NOMO-1 treated with DMSO at 0.1 percent for 48 hours (cell line): ENCODE results near the gene TXNDC15.
"Not testable (repeated sequence)": the region's sequence is repeated elsewhere in the genome, so short reads cannot be mapped to it uniquely, and the experiment has no call there.

Source experiments
- DNase-seq: peaks from one replicate; lab custom pipeline; 2025; ENCODE audit not compliant: unreplicated experiment; lab: John Stamatoyannopoulos, UW

The TXNDC15 gene

DNA sequence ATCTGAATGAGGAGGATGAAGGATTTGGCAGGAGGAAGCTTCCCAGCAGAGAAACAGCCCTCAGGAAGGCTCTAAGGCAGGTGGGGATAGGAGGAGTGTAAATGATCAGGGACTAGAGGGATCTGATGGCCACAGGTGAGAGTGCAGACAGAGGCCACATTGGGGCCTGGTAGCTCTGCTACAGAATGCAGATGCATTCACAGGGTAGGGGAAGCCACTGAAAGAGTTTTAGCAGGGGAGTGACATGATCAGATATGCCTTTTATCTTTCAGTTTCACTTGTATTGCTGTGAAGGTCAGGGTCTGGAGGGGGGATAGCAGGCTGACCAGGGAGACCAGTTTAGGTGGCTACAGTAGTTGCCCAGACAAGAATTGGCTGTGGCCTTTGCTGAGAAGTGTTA lies 3.0 kb downstream of the TXNDC15 start:
- no peak for DNase-seq

GRCh38 chr5:134878403-134878802 lies 4.2 kb downstream of the TXNDC15 start:
- DNase-seq: no peak

GRCh38 chr5:134879456-134879855 lies 5.3 kb downstream of the TXNDC15 start:
- DNase-seq: no peak

- DNase-seq: not testable (repeated sequence)
These were observed 6.8 kb downstream of the TXNDC15 start for GRCh38 chr5:134880937-134881336.

- DNase-seq: not testable (repeated sequence)
These were observed 7.5 kb downstream of the TXNDC15 start for GRCh38 chr5:134881711-134882110.

DNA sequence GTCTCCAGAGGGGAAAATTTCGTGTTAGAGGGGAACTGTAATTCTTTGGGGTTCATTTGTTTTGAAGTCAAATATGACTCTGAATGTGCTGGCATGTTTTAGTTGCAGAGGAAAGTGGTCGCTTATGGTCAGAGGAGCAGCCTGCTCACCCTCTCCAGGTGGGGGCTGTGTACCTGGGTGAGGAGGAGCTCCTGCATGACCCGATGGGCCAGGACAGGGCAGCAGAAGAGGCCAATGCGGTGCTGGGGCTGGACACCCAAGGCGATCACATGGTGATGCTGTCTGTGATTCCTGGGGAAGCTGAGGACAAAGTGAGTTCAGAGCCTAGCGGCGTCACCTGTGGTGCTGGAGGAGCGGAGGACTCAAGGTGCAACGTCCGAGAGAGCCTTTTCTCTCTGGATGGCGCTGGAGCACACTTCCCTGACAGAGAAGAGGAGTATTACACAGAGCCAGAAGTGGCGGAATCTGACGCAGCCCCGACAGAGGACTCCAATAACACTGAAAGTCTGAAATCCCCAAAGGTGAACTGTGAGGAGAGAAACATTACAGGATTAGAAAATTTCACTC lies 13.5 kb downstream of the TXNDC15 start:
- no peak for DNase-seq

DNA sequence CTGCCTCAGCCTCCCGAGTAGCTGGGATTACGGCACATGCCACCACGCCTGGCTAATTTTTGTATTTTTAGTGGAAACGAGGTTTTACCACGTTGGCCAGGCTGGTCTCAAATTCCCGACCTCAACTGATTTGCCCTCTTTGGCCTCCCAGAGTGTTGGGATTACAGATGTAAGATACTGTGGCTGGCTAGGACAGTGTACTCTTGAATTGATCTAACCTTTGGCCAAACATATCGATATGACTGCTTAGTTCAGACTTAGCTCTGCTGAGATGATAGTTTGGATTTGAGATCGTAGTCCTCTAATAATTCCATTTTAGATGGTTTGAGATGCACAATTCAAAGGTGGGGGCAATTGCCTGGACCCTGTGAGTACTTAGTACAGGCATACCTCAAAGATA lies 15.2 kb downstream of the TXNDC15 start:
- DNase-seq: no peak

DNA sequence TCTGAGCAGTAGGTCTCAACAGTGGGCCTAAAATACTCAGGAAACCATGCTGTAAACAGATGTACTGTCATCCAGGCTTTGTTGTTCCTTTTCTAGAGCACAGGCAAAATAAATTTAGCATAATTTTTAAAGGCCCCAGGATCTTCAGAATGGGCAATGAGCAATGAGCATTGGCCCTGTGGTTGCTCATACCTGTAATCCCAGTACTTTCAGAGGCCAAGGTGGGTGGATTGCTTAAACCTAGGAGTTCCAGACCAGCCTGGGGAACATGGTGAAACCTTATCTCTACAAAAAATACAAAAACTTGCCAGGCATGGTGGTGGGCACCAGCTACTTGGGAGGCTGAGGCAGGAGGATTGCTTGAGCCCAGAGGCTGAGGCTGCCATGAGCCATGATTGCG lies 17.3 kb downstream of the TXNDC15 start:
- no peak for DNase-seq

- DNase-seq: no peak
These were observed 18.1 kb downstream of the TXNDC15 start for GRCh38 chr5:134892282-134892681.

- DNase-seq: no peak
These were observed 18.8 kb downstream of the TXNDC15 start for GRCh38 chr5:134892926-134893325.

DNA sequence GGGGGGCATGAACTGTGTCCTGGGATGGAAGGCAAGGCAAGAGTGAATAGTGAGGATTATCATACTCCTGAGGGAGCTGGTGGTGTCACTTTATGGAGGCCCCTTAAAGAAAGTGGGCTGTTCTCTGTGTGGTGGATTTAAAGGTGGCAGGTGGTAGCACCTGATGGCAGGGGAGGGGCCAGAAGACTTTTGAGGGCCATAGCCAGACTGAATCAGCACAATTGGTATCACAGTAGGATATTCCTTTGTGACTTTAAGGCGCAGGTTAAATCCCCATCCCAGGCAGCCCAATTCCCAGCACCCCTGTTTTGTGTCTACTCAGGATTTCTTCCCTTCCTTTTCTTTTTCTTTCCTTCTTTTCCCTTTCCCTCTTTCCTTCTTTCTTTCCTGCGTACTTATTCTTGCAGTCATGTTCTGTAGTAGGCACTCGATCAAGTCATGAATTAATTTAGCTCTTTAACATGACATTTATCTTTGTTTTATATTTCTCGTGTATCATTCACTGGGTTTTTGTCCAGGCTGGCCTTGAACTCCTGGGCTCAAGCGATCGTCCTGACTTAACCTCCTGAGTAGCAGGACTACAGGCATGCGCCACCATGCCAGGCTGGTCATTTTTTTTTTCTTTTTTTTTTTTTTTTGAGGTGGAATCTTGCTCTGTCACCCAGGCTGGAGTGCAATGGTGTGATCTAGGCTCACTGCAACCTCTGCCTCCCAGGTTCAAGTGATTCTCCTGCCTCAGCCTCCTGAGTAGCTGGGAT lies 19.8 kb downstream of the TXNDC15 start:
- no peak for DNase-seq

DNA sequence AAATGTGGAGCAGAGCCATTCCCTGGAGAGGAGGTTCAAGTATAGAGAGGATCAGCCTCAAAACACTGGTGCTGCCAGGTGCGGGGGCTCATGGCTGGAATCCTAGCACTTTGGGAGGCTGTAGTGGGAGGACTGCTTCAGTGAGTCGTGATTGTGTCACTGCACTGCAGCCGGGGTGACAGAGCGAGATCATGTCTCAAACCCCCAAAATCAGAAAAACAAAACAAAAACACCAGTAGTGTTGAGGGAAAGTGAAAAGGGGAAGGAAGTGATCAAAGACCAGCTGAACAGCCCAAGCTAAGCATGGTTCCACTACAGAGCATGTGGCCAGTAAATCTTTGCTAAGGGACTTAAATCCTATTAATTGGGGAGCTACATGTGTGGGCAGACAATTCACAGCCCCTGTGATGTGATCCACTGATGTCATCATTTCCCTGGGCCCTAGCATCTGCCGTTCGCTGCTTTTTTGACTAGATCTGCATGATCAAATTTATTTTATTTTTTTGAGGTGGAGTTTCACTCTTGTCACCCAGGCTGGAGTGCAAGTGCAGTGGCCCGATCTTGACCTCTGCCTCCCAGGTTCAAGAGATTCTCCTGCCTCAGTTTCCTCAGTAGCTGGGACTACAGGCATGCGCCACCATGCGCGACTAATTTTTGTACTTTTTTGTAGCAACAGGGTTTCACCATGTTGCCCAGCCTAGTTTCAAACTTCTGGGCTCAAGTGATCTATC lies 28.1 kb downstream of the TXNDC15 start:
- DNase-seq: peak; percentile 64

DNA sequence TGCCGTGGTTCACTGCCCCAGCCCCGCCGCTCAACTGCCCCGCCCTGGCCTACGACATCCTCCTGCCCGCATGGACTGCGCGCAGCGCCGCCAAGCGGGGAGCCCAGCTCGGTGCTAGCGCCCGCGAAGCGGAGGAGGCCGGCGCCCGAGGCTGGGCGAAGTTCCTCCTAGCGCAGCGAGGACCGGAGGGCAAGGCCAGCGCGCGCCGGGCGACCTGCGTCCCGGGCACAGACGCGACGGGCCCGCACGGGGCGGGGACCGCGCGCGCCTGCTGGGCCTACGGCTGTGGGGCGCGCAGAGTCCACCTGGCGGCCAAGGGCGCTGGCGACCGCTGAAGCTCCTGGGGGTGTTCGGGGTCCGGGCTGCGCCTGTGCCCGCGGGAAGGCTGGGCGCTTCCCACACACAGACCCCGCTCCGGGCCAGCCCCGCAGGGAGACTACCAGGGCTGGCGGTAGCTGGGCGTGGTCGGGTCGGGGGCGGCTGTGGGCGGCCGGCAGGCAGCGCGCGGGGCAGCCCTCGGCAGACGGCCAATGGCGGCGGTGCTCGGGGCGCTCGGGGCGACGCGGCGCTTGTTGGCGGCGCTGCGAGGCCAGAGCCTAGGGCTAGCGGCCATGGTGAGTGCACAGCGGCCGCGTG lies 30.6 kb downstream of the TXNDC15 start, which contains the start of gene PCBD2:
Gene PCBD2, plus strand, starts transcription at position 522 of the 636 bp plus-strand sequence. Its CDS starts 9 bp downstream, at position 531.
- peak; percentile 90 for DNase-seq

DNA sequence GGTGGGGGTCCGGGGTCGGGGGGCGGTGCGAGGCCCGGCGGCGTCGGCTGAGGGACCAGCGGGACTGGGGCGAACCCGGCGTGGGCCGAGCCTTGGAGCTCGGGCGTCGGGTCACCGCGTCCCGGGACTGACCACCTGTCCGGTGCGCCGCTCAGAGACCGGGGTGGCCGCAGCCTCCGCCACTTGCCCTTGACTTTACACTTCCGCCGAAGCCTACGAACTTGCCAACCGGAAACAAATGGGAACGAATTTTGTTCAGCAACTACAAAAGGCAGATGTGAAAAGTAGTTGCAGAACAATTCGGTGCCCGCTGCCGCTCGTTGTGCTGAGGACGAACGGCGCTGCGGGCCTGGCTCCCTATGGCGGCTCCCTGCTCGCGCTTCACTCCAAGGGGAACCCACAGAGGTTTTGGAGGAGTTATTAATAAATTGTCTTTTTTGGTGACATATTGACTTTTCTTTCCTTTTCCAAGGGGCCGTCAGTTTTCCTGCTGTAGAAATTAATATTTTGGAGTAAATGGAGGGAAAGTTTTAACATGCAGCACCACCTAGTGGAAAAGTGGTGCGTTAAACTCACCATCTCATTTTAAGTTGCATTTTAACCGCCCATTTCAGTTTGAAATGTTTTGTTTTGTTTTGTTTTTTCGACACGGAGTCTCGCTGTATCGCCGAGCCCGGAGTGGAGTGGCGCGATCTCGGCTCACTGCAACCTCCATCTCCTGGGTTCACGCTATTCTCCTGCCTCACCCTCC lies 31.2 kb downstream of the TXNDC15 start:
- peak; percentile 73 for DNase-seq

- no peak for DNase-seq
These were observed 32.6 kb downstream of the TXNDC15 start for GRCh38 chr5:134906811-134907210.

DNA sequence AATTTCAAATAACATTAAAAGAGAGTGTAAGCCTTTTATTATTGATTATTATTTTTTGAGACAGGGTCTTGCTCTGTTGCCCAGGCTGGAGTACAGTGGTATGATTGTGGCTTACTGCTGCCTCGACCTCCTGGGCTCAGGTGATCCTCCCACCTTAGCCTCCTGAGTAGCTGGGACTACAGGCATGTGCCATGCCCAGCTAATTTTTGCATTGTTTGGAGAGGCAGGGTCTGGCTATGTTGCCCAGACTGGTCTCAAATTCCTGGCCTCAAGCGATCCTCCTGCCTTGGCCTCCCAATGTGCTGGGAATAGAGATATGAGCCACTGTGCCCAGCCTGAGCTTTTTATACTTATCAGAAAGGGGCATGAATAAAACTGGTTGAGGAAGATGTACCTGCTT lies 36.6 kb downstream of the TXNDC15 start:
- DNase-seq: not testable (repeated sequence)

GRCh38 chr5:134911285-134912206 lies 37.4 kb downstream of the TXNDC15 start:
- no peak for DNase-seq

DNA sequence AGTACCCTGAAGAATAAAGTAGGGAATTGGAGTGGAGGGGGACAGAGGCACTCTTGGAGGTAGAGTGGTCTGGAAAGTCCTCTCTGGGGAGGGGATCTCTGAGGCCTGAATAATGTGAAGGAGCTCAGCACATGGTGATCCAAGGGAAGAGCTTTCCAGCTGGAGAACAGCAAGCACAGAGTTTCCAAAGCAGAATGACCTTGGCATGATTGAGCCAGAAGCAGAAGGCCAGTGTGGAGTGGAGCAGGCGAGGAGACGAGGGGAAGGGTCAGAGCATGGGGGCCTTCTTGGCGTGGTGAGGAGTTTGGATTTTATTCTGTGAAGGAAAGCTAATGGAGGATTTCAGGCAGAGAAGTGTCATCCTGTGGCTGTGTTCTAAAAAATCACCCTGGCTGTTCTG lies 39.1 kb downstream of the TXNDC15 start:
- DNase-seq: no peak

DNA sequence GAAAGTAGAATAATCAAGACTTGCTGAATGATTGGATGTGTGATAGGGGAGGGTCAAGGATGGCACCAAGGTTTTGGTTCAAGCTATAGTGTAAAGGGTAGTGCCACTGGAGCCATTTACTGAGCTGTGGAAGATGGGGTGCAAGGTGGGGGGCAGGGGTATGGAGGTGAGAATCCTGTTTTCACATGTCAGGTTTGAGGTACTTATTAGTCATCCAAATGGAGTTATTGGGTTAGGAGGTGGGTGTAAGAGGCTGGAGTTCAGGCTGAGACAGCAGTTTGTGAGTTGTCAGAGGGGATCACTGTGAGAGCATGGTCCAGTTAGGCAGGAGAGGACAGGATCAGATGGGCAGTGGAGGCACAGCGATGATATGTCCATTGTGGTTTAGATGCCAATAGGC lies 39.6 kb downstream of the TXNDC15 start:
- no peak for DNase-seq
